ENCODE measurements around the gene SLC46A3.
"Not testable (repeated sequence)": the region's sequence is repeated elsewhere in the genome, so short reads cannot be mapped to it uniquely, and the experiment has no call there.

The SLC46A3 gene

DNA sequence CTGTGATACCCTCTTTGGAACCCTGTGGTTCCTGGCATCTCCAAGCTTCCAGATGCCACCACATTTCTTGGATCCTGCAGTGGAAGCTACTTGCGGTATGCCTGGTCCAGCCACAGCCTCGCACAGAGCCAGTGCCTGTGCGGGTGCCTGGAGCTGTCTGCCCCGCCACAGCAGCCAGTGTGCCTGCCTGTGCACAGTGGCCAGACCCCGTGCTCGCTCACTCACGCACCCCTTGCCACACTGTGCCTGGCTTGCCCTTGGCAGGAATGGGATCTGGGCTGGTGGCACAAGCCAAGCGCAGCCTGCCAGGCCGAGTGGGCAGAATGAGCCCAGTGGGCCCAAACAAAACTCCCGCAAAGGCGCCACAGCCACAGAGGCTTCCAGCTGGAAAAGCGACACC, 33.7 kb downstream of the SLC46A3 start:
- no peak for ATAC-seq
- TF ChIP-seq CSRNP3 (CRISPR knock-in tag; IDR thresholded peaks at IDR 0.05) (no peak), ZFP3 (CRISPR knock-in tag; IDR thresholded peaks at IDR 0.05) (no peak), SNAI2 (CRISPR knock-in tag; IDR thresholded peaks at IDR 0.05) (no peak), ESRRG (CRISPR knock-in tag; IDR thresholded peaks at IDR 0.05) (no peak), TOX (CRISPR knock-in tag; IDR thresholded peaks at IDR 0.05; ENCODE audit: borderline replicate concordance) (no peak), ZNF565 (CRISPR knock-in tag; conservative IDR thresholded peaks at IDR 0.05; ENCODE audit: low read depth) (no peak), PPARA (CRISPR knock-in tag; IDR thresholded peaks at IDR 0.05; ENCODE audit: borderline replicate concordance) (no peak), OSR1 (CRISPR knock-in tag; IDR thresholded peaks at IDR 0.05) (no peak)
- TF ChIP-seq, protein P1, sequence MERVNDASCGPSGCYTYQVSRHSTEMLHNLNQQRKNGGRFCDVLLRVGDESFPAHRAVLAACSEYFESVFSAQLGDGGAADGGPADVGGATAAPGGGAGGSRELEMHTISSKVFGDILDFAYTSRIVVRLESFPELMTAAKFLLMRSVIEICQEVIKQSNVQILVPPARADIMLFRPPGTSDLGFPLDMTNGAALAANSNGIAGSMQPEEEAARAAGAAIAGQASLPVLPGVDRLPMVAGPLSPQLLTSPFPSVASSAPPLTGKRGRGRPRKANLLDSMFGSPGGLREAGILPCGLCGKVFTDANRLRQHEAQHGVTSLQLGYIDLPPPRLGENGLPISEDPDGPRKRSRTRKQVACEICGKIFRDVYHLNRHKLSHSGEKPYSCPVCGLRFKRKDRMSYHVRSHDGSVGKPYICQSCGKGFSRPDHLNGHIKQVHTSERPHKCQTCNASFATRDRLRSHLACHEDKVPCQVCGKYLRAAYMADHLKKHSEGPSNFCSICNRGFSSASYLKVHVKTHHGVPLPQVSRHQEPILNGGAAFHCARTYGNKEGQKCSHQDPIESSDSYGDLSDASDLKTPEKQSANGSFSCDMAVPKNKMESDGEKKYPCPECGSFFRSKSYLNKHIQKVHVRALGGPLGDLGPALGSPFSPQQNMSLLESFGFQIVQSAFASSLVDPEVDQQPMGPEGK (CRISPR knock-in tag; IDR thresholded peaks at IDR 0.05; ENCODE audit: borderline replicate concordance), result no peak

DNA sequence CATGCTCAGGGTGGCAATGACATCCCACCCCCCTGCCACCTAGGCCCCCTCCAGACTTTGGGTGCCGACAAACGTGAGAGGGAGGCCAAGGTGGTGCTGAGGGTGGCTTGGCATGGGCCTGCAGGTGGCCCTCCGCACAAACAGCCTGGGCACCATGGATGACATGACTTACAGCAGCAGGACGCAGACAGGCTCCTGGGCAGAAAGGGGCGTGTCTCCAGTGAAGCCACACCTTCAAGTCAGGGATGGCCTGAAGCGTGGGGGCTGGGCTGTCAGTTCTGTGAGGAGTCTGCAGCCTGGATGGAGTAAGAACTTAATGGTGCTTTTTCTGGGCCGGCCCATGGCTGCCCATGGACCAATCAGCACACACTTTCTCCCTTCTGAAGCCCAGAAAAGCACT, 34.5 kb downstream of the SLC46A3 start:
- ATAC-seq, result no peak; the same call in 1 of the 3 replicates
- TF ChIP-seq CSDC2 (CRISPR knock-in tag; IDR thresholded peaks at IDR 0.05), result no peak
- TF ChIP-seq ZFP30 (CRISPR knock-in tag; IDR thresholded peaks at IDR 0.05), result no peak
- TF ChIP-seq ZC3H10 (CRISPR knock-in tag; IDR thresholded peaks at IDR 0.05), result no peak
- TF ChIP-seq OSR1 (CRISPR knock-in tag; IDR thresholded peaks at IDR 0.05), result no peak
- TF ChIP-seq CREB5 (CRISPR knock-in tag; IDR thresholded peaks at IDR 0.05; ENCODE audit: low read depth), result no peak
- TF ChIP-seq ZFP3 (CRISPR knock-in tag; IDR thresholded peaks at IDR 0.05), result no peak
- no peak for TF ChIP-seq PPARA (CRISPR knock-in tag; IDR thresholded peaks at IDR 0.05; ENCODE audit: borderline replicate concordance)

- not testable (repeated sequence) for ATAC-seq
These were observed 35.6 kb downstream of the SLC46A3 start for GRCh38 chr13:28683169-28683568.

DNA sequence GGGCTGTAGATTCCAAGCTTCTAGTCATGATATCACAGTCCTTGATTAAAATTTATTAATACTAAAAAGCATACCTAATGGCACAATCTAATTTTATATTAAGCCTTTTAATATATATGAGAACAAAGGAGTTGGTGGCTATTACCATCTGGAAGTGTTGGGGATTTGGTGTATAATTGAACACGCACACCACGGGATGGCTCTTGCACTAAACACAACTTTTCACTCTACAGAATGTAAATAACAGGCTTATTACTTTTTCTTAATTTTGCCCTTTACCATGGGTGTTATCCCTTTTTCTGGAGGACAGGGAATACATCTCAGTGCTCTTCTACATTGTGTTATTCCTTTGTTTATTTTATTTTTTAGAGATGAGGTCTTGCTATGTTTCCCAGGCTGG, 38.2 kb downstream of the SLC46A3 start:
- TF ChIP-seq CSDC2 (CRISPR knock-in tag; IDR thresholded peaks at IDR 0.05) (no peak), SNAI2 (CRISPR knock-in tag; IDR thresholded peaks at IDR 0.05) (no peak), ZFP3 (CRISPR knock-in tag; IDR thresholded peaks at IDR 0.05) (no peak), GLIS3 (CRISPR knock-in tag; IDR thresholded peaks at IDR 0.05) (no peak), ISL1 (CRISPR knock-in tag; IDR thresholded peaks at IDR 0.05) (no peak), TCF4 (CRISPR knock-in tag; IDR thresholded peaks at IDR 0.05; ENCODE audit: borderline replicate concordance) (no peak), RARB (CRISPR knock-in tag; IDR thresholded peaks at IDR 0.05) (no peak)
- TF ChIP-seq, protein P2, sequence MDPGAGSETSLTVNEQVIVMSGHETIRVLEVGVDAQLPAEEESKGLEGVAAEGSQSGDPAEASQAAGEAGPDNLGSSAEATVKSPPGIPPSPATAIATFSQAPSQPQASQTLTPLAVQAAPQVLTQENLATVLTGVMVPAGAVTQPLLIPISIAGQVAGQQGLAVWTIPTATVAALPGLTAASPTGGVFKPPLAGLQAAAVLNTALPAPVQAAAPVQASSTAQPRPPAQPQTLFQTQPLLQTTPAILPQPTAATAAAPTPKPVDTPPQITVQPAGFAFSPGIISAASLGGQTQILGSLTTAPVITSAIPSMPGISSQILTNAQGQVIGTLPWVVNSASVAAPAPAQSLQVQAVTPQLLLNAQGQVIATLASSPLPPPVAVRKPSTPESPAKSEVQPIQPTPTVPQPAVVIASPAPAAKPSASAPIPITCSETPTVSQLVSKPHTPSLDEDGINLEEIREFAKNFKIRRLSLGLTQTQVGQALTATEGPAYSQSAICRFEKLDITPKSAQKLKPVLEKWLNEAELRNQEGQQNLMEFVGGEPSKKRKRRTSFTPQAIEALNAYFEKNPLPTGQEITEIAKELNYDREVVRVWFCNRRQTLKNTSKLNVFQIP (CRISPR knock-in tag; IDR thresholded peaks at IDR 0.05; ENCODE audit: borderline replicate concordance, low read depth), result no peak
- TF ChIP-seq, protein P1 (CRISPR knock-in tag; IDR thresholded peaks at IDR 0.05; ENCODE audit: borderline replicate concordance), result no peak
- ATAC-seq, result no peak

GRCh38 chr13:28679628-28680027, 39.1 kb downstream of the SLC46A3 start:
- peak; percentile 78 for ATAC-seq
- no peak for TF ChIP-seq RARB (CRISPR knock-in tag; IDR thresholded peaks at IDR 0.05)
- TF ChIP-seq, protein P1 (CRISPR knock-in tag; IDR thresholded peaks at IDR 0.05; ENCODE audit: borderline replicate concordance), result no peak

Data from SK-N-SH treated with all-trans-retinoic acid at 6 μM for 48 hours (cell line).